HG03280 (cell line): ENCODE results near the gene ZDBF2.
"Not testable (repeated sequence)": the region's sequence is repeated elsewhere in the genome, so short reads cannot be mapped to it uniquely, and the experiment has no call there.

Experiments
- ATAC-seq: cut with Tn5 transposase; IDR thresholded peaks from one replicate; pipeline ENCODE4 v1.9.1; 2021; ENCODE audit warnings: mild to moderate bottlenecking, moderate library complexity; ENCODE audit not compliant: unreplicated experiment

ZDBF2 gene

DNA sequence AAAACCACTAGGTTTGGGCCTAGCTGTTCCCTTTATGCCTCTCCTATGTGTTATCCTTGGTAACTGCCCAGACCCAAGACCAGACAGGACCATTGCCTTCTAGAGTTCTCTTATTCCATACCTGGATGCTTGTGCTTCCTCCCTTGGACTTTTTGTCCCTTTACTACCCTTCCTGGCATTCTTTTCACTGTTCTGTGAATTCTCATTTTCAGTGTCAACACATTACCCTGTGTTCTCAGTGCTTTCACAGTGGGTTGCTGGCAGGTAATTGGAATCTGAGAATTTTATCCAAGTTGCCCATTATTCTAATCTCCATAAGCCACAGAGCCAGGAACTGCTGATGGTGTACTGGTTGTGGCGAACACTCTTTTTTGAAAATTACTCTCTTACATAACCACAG is 41.7 kb downstream of the ZDBF2 start:
- no peak for ATAC-seq

DNA sequence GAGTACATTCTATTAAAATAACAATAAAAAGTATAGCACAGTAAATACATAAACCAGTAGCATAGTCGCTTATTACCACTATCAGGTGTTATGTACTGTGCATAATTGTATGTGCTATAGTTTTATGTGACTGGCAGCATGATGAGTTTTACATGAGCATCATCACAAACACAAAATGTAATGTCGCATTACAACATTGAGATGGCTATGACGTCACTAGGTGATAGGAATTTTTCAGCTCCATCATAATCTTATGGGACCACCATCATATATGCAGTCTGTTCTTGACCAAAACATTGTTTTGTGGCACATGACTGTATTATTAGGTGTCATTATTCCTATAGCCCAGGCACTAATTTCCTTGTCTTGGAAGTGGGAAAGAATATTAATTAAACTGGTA is 48.6 kb downstream of the ZDBF2 start:
- no peak for ATAC-seq

DNA sequence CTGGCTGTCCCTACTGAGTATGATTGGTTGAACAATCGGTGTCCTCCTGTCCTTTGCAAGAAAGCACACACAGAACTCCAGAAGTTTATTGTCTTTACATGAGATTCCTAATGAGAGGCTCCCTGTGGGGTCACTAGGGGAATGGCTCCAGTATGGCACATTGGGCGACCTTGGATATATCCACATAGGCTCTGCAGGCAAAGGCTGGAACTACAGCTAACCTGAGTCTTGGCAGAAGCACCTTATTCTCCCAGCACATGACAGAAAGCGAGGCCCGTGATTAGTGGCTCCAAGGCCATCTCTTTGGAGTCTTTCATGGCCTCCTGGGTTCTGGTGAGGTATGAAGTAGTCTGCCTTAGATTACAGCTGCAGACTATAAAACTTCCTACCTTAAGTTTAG is 49.0 kb downstream of the ZDBF2 start:
- no peak for ATAC-seq

DNA sequence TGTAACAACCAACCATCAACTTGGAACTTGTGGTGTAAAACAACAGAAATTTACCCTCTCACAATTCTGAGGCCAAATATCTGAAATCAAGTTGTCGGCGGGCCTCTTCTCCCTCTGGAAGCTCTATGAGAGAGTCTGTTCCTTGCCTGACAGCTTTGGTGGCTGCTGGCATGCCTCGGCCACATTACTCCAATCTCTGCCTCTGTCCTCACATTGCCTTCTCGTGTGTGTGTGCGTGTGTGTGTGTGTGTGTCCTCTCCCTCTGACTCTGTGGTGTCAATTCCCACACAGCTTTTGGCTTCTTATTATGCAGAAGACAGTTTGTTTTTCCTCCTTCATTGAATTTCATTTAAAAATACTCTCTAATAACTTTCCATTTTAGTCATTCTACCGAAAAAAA is 50.4 kb downstream of the ZDBF2 start:
- ATAC-seq = no peak

DNA sequence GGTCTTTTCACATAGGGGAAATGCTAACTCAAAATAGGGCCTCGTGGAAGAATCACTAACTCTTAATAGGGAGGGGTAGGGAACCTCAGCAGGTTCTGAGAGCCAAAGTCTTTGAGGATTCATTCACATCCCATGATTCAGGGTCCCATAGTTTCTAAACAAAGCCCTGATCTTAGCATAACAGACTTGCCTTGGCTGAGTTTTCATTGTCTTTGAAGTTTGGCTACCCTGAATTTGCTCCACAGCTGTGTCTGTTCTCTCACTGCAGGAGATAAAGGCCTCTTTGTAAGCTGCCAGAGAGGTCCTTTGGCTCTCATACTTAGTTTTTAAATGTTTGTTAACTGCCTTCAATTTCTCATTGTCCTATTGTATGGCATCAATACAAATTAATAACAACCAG is 54.5 kb downstream of the ZDBF2 start:
- ATAC-seq = no peak

DNA sequence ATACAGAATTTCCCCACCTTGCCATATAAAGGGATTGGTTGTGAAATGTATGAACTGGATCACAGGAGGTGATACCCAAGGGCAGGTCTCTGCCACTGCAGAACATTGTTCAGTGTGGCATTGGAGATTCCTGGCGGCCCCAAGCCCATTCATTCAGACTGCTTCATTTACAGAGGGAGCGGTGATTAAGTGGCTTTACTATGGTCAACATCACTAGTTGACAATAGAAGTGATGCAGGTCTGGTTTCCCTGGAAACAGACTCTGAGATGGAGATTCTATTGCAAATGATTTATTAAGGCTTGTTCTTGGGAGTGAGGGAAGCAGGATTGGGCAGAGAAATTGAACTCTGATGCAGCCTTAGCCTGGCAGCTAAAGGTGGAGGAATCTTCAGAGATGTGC is 62.4 kb downstream of the ZDBF2 start:
- ATAC-seq = no peak

DNA sequence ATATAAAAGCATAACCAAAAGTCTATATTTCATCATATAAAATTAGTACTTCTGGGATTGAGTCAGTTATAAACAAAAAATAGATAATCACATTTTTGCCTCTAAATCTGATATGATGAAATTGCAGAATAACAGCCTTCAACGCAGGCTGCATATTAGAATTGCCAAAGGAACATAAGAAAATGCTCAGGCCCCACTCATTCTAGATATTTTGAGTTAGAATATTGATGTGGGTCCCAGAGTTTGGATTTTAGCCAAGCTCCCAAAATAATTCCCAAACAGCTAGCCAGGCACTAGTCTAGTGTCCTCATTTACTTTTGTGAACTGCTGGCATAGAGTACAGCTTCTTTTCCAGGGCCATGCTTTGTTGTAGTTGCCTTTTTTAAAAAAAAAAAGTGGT is 63.5 kb downstream of the ZDBF2 start:
- ATAC-seq = no peak

DNA sequence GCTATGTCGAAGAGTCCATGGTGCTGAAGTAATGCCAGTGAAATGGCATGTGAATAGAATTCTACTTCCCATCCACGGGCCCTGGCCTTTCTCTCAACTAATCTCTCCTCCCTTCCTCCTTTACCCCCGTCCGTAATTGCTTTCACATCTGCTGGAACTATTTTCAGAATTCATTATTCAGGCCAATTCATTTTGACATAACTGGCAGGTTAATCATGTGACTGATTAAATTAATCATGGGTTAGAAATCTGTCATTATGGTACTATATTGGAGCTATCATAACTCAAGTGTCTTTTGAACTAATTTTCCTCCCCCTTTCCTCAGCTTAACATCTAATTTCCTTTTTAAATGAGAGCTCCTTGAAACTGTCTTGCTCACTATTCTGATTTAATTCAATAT is 66.9 kb downstream of the ZDBF2 start:
- no peak for ATAC-seq

DNA sequence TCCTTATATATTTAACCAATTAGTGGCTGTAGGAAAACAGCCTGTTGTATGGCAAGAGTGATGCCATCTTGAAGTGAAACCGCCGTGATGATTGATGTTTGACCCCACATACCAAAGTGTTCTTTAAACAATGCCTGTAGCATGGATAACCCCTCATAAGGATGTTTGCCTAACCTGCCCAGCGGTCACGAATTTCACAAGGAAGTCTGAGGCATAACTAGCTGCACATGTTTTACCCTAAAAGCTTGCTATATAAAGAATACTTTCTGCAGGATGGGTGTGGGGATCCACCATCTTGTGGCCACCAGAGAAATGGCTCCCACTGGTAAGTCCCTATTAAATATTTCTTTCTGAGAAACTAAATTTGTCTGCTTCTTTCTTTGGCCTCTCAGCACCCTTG is 68.7 kb downstream of the ZDBF2 start:
- ATAC-seq = no peak

DNA sequence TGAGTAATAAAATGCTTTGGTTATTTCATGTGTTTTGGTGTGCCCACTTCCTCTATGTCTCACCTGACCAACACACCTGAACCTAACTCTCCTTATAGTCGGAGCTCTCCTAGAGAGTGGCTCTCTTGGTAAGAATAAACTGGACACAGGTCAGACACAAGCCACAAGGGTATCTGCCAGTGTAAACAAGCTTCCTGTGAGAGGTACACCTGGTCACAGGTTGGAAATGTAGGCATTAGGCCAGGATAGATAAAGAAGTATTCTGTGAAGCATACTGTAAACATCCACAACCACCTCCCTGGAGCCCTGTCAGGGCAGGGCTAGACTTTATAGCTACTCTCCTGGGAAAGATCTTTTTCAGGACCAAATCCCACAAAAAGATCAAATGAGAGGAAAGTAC is 69.4 kb downstream of the ZDBF2 start:
- ATAC-seq = no peak

DNA sequence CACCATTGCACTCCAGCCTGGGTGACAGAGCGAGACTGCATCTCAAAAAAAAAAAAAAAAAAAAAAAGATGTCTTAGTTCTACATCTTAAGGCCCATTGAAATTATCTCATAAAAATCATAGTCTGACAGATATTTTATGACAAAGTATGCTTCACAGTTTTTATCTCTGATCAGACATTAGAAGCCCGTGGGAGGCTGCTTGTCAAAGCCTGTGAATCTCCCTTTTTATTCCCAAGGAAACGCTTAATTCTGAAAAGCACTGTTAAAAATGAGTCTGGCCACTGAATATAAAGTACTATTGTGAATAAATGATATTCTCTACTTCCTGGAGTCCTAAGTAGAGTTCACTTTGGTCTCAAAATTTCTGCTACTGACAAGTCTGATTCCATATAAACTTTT is 71.1 kb downstream of the ZDBF2 start:
- ATAC-seq = no peak

DNA sequence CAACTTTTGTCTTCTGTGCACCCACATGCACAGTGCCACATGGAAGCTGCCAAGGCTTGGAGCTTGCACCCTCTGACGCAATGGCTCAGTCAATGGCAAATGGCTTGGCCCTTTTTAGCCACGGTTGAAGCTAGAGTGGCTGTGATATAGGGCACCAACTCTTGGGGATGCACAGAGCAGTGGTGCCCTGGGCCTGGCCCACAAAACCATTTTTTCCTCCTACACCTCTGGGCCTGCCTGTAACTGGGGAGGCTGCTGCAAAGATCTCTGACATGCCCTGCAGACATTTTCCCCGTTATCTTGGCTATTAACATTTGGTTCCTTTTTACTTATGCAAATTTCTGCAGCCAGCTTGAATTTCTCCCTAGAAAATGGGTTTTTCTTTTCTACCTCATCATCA is 74.9 kb downstream of the ZDBF2 start:
- no peak for ATAC-seq

DNA sequence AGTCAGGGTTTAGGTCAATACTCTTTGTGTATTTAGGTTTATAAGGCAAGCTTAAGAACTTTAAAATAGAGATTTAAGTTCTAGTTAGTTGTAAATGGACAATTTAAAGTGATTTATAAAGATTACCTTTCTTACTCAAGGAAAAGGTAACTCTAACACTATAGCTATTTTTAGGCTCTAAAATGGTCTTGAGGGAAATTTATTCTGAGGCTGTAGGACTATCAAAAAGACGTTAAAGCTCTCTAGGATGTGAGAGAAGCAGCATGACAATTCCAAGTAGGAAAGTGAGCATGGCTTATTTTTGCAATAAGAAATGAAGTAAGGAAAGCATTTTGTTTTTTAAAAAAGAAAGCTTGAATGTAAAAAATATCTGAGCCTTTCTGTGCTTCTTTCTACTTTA is 78.1 kb downstream of the ZDBF2 start:
- ATAC-seq = no peak

DNA sequence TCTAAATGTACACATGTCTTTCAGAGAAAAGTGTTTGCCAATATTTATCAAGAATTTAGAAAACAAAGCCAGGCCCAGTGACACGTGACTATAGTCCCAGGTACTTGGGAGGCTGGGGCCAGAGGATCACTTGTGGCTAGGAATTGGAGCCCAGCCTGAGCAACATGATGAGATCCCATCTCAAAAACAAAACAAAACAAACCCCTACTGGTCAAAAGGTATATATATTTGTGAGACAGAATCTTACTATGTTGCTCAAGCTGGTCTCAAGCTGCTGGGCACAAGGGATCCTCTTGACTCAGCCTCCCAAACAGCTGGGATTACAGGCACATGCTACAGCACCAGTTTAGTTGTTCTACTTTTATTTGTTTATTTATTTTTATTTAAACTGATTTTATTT is 79.2 kb downstream of the ZDBF2 start:
- peak; percentile 78 for ATAC-seq

DNA sequence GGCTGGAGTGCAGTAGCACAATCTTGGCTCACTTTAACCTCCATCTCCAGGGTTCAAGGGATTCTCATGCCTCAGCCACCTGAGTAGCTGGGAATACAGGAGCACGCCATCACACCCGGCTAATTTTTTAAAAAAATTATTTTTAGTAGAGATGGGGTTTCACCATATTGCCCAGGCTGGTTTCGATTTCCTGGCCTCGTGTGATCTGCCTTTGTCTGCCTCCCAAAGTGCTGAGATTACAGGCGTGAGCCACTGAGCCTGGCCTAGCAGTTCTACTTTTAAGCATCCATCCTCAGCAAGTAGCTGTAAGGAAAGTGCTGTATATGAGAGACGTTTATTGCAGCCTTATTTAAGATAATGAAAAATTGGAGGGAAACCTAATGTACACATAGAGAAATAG is 79.7 kb downstream of the ZDBF2 start:
- peak; percentile 51 for ATAC-seq

DNA sequence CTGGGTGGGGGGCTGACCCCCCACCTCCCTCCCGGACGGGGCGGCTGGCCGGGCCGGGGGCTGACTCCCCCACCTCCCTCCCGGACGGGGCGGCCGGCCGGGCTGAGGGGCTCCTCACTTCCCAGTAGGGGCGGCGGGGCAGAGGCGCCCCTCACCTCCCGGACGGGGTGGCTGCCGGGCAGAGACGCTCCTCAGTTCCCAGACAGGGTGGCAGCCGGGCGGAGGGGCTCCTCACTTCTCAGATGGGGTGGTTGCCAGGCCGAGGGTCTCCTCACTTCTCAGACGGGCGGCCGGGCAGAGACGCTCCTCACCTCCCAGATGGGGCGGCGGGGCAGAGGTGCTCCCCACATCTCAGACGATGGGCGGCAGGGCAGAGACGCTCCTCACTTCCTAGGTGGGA is 82.4 kb downstream of the ZDBF2 start:
- not testable (repeated sequence) for ATAC-seq

DNA sequence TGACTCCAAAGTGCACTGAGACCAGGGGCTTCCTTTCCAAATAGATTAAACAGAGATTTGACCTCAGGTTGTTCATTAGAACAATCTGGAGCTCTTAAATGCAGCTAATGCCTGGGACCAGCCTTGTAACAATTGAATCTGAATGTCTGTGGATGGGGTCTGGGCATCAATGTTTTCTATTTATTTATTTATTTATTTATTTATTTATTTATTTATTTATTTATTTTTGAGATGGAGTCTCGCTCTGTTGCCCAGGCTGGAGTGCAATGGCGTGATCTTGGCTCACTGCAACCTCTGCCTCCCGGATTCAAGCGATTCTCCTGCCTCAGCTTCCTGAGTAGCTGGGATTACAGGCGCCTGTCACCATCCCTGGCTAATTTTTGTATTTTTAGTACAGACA is 86.4 kb downstream of the ZDBF2 start:
- not testable (repeated sequence) for ATAC-seq

DNA sequence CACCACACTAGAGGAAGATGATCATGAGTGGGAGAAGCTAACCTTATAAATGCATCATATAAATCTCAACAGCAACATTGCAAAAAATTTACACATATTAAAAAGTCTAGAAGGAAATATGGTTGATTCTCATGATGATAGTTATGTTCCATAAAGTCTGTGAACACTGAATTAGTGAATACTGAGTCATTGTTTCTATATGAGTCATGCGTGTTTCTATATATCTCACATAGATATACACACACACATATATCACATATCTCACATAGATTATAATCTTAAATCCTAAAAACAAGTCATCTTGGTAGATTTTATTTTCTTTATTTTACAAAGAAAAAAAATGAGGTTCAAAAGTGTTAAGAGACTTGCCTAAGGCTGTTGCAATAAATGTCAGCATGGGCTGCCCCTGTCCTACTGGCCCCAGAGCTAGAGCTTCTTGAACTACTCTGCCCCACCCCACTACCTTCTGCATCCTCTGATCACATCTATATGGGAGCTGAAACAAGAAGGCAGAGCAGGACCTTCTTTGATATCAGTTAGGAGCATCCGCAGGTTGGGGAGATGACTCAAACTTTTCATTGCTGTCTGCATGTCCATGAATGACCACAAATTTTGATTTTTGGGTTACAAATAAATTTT is 87.1 kb downstream of the ZDBF2 start:
- ATAC-seq = peak; percentile 90
